ENCODE measurements around the gene TGFBR3L.

TGFBR3L gene

DNA sequence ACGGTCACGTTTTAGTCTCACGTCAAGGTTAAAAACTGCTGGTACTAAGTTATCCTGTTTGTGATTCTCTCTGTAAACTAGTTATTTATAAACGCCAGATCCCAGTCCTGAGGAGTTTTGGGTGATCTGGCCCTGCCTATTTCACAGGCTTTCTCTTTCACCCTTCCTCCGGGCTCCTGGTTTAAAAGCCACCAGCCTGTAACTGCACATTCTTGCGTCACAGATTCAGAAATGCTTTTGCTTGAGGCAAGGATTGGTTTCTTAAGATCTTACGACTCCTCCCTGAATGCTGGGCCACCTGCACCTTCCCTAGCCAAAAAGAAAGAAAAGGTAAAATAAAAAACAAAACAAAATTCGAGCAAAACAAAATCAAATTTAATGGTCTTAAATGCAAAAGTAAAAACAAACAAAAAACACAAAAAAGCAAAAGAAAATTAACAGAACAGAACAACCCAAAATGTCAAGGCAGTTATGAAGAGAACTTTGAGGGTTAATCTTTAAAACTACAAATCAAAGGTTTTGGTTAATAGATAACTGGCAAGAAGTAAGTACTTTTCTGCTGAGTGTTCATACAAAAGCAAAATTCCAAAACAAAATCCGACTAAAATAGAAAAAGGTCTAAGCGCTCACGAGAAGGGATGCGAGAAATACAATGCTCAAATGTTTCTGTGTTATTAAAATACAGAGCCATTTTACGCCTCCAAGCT is 47.4 kb downstream of the TGFBR3L start:
- DNase-seq, result no peak

DNA sequence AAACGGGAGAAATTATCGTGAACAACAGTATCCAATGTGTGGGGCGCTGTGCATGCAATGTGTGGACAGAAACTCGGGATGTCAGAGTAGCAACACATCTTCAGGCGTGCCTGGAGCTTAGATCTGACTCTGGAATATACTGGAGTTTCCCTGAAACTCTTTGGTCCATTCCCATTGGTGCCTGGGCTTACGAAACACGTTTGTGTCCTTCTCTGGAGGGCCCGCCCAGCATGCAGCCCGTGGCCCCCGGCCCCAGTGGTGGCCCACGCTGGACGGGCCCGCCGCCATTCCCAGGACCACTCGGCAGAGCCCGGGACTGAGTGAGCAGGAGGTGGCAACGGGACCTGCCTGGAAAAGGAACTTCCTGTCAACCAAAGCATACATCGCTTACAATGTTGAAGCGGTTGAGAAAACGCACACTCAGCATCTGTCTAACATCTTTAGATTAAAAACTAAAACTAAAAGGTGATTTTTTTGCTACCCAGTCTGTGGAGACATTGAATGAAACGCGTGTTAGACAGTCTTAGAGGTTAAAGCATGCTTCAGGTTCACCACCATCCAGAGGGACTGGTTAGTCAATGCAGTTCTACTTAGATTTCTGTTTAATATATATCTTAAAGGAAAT is 48.1 kb downstream of the TGFBR3L start:
- DNase-seq, result no peak

DNA sequence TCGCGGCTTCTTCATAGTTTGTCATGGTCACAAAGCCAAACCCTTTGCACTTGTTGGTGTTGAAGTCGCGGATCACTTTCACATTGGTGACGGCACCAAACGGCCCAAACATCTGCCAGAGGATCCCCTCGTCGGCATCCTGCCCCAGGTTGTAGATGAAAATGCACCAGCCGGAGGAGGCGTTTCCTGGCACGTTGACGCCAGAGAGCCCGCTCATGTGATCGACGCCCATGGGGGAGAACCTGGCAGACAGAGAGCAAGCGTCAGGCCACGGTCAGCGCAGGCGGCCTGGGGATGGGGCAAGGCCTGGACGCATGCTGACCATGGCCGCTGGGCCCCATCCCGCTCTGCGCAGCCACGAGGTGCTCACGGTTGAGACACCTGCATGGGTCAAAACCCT is 48.9 kb downstream of the TGFBR3L start:
- no peak for DNase-seq

DNA sequence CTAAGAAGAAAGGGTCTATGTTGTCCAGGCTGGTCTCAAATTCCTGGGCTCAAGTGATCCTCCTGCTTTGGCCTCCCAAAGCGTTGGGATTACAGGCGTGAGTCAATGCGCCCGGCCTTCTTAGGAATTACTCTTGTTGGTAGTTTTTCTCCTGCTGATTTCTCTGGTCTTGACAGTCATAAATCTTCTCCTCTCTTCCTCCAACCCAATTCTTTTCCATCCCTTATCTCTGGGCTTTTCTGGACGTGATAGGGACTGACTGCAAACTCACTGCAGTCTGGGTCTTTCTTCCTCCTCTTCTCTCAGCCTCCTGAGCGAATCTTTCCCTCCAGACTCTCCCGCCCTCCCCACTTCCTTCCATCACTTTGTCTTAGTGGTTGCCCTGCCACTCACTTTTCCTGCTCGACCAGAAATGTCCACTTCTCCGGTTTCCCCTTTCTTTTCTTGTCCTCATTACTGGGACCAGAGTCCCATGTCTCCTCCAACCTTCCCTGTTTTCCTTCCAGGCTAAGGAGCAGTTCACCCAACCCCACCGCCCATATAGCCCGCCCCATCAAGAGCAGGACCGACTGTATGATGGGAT is 50.7 kb downstream of the TGFBR3L start:
- no peak for DNase-seq

DNA sequence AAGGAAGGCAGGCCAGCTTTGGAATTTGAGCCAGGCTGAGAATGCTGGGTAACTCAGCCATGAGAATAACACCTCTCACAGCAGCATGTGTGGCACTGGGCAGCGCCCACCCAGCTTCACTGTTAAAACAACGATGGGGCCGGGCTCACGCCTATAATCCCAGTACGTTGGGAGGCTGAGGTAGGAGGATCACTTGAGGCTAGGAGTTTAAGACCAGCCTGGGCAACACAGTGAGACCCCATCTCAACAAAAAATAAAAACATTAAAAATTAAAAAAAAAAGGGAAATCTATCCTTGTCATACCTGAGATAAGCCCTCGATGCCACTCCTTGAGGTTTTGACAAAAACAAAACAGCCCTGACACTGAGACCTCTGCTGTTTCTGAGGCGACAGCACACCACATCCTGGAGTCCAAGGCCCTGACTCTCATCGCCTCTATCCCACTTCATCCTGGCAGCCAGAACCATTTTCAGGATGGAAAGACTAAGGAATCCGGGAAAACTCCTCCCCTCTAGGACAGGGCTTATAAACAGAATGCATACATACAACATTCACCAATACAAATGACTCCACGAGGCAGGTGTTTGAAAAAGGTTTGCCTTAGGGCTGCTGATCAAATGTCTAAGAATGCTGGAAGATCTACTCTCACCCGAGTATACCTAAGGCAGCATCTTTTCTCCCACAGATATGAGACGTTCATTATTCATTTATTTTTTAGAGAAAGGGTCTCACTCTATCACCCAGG is 51.5 kb downstream of the TGFBR3L start:
- no peak for DNase-seq

DNA sequence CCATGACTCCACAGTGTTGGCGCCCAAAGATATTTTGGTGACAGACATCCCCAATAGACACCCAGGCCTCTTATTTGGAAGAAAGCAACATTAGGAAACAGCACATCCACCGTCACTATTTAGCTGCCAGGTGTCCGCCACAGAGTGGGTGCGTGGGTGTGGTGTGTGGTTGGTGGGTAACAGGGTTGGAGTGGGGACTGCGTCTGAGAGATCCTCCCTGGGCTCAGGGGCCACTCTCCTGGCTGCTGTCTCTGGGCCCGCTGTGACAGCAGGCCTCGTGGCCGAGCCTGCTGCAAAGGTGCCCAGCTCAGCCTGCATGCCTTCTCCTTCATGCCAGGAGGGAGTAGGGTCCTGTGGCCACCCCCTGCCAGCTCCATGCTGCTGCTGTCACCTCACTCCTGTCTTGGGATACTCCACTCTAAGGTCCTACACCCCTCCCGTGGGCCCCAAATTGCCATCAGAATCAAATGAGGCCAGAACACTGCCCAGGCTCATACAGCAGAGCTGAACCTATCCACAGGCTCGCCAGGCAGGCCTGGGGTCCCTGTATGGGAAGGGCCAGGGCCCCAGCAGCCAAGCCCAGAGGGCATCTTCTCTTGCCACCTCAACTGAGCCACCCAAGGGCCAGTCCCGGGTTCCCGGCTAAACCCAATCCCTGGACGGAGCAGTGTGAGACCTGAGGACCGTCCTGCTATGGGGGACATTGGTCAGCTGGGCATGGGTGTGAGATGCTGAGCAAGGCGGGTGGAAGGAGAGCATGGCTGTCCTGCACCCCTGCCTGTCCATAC is 53.6 kb downstream of the TGFBR3L start:
- DNase-seq, result no peak

Measured in activated CD4-positive, CD25-positive, alpha-beta regulatory T cell (primary cell).